OCI-LY7 (cell line): Measurements from ENCODE around the gene EIF3F. TPM values are rescaled to one million over a fixed set of nuclear protein-coding genes. Genes with fewer than 3 reads are reported as not detected.

Experiments used
- BruUV-seq: library from RNA; stranded (reverse); fragments of 400-500 nt; replicated peaks from 2 replicates; lab custom pipeline; 2021; lab: Mats Ljungman, UMichigan
- CTCF ChIA-PET: fragments of 300-600 bp; sonication (Branson Sonifier 250); formaldehyde crosslinking; loops from one replicate; lab custom pipeline; 2022; ENCODE audit warnings: antibody characterized with exemption; ENCODE audit not compliant: unreplicated experiment; lab: Charles Lee
- POLR2A ChIA-PET: fragments of 300-600 bp; sonication (Branson Sonifier 250); formaldehyde crosslinking; loops from one replicate; lab custom pipeline; 2022; ENCODE audit warnings: antibody characterized with exemption; lab: Charles Lee
- DNase-seq: peaks from one replicate; pipeline ENCODE4 v3.0.0-alpha.2; 2015; ENCODE audit warnings: low spot score
- H2AFZ ChIP-seq: fragments of 200-600 bp; sonication (generic), shearing (Covaris generic); 2 replicates; pipeline ENCODE4 v1.6.1; 2014; ENCODE audit warnings: mild to moderate bottlenecking, antibody characterized with exemption, low read length, moderate library complexity
- H3K27ac ChIP-seq: fragments of 200-600 bp; sonication (generic); 2 replicates; pipeline ENCODE4 v1.5.1; 2014; ENCODE audit warnings: mixed run types, low read depth, mild to moderate bottlenecking, moderate library complexity, low read length, inconsistent platforms; ENCODE audit not compliant: poor library complexity, severe bottlenecking
- H3K36me3 ChIP-seq: fragments of 200-600 bp; sonication (generic); 2 replicates; pipeline ENCODE4 v1.6.1; 2014; ENCODE audit warnings: mild to moderate bottlenecking, antibody characterized with exemption, low read length, moderate library complexity, mixed read lengths; ENCODE audit not compliant: insufficient read depth
- H3K4me1 ChIP-seq: fragments of 200-600 bp; sonication (generic); 2 replicates; pipeline ENCODE4 v1.5.1; 2014; ENCODE audit warnings: mild to moderate bottlenecking, low read length; ENCODE audit not compliant: insufficient read depth, poor library complexity, severe bottlenecking
- H3K4me2 ChIP-seq: fragments of 200-600 bp; sonication (generic); 2 replicates; pipeline ENCODE4 v1.6.1; 2014; ENCODE audit warnings: mild to moderate bottlenecking, low read length
- H3K4me3 ChIP-seq: fragments of 200-600 bp; sonication (generic); 2 replicates; pipeline ENCODE4 v1.5.1; 2014; ENCODE audit warnings: mild to moderate bottlenecking, low read depth, low read length; ENCODE audit not compliant: poor library complexity, severe bottlenecking
- H3K79me2 ChIP-seq: fragments of 200-600 bp; sonication (generic); 2 replicates; pipeline ENCODE4 v1.6.1; 2016; ENCODE audit warnings: low read depth, mild to moderate bottlenecking, low read length, moderate library complexity, mixed read lengths; ENCODE audit not compliant: insufficient read depth
- H3K9me2 ChIP-seq: fragments of 200-600 bp; sonication (generic); 2 replicates; pipeline ENCODE4 v1.6.1; 2016; ENCODE audit warnings: mild to moderate bottlenecking, low read length, mixed read lengths; ENCODE audit not compliant: insufficient read depth
- H3K9me3 ChIP-seq: fragments of 200-600 bp; sonication (generic); 2 replicates; pipeline ENCODE4 v1.6.1; 2014; ENCODE audit warnings: mild to moderate bottlenecking, mixed run types, low read length, mixed read lengths
- H4K20me1 ChIP-seq: fragments of 200-600 bp; sonication (generic); 2 replicates; pipeline ENCODE4 v1.6.1; 2014; ENCODE audit warnings: mild to moderate bottlenecking, antibody characterized with exemption, low read length, moderate library complexity, mixed read lengths; ENCODE audit not compliant: insufficient read depth
- EZH2phosphoT487 ChIP-seq: fragments of 200-600 bp; sonication (generic); IDR thresholded peaks from 2 replicates; pipeline ENCODE4 v1.6.1; 2018; ENCODE audit warnings: low read depth, borderline replicate concordance, mild to moderate bottlenecking, mixed run types, antibody characterized with exemption, low read length, moderate library complexity, mixed read lengths
- intact Hi-C: fragments of 100-400 bp; cut with micrococcal nuclease; formaldehyde crosslinking; loops from one replicate; pipeline ENCODE4 v1.10.0; 2022; ENCODE audit not compliant: unreplicated experiment
- total RNA-seq, 2 experiments: library from RNA; depleted of rRNA in 1 of 2; stranded (reverse); fragments of >200 nt in 1 of 2; shearing (Covaris generic) in 1 of 2; gene quantifications; 2 replicates each; pipeline ENCODE4 v1.2.3, GENCODE V29; 2014 to 2022
- TF ChIP-seq, protein P1 (sequence below): fragments of 200-600 bp; sonication (generic); conservative IDR thresholded peaks from 2 replicates; pipeline ENCODE4 v1.5.1; 2014; ENCODE audit warnings: mild to moderate bottlenecking, antibody characterized with exemption, low read length, moderate library complexity, mixed read lengths

EIF3F gene
- total RNA-seq, 2 experiments from 2014 or later: 367 to 376 TPM

DNA sequence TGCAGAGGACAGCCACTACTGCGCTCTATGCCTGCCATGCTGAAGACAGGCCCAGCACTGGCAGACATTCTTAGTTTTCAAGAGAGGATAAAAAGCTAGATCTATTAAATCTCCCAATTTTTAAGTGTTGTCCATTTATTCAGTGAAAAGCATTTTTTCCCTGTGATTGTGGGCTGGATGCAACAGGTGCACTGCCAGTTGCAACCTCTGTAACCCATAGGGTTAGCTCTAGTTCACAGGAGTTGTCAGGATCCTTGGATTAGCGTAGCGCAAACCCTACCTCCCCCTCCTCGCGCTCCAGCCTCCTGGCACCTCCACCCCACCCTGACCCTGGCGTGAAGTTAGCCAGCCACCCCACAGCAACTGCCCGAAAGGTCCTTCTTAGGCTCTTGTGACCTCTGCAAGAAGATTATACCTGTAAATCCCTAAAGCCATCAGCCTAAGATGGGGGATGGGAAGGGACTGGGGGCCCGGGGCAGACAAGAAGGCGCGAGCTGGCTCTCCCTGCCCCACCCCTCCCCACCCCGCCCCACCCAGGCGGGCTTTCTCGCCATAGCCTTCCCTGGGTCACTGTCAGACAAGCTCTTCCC lies 30.9 kb downstream of the EIF3F start:
- H3K9me2 ChIP-seq: no peaks in the 10 kb centered on the region
- CTCF ChIA-PET: interaction anchor here (0.6 kb wide), 1 partner anchor 17 kb away, joined by 18 read pairs; no protein-coding TSS in a partner anchor
- H3K4me1 ChIP-seq: no peaks in the 10 kb centered on the region
- no peak overlapping the region for H3K4me2 ChIP-seq
- no peaks in the 10 kb centered on the region for H3K79me2 ChIP-seq
- no TSS peak for BruUV-seq
- H3K9me3 ChIP-seq: no peaks in the 10 kb centered on the region
- no peak overlapping the region for H3K4me3 ChIP-seq
- POLR2A ChIA-PET: interaction anchor here (0.6 kb wide), 1 partner anchor 79 kb away, joined by 3 read pairs; no protein-coding TSS in a partner anchor
- H4K20me1 ChIP-seq: no peaks in the 10 kb centered on the region
- no peak overlapping the region for H3K27ac ChIP-seq
- no peak for TF ChIP-seq EZH2phosphoT487
- TF ChIP-seq, protein P1, sequence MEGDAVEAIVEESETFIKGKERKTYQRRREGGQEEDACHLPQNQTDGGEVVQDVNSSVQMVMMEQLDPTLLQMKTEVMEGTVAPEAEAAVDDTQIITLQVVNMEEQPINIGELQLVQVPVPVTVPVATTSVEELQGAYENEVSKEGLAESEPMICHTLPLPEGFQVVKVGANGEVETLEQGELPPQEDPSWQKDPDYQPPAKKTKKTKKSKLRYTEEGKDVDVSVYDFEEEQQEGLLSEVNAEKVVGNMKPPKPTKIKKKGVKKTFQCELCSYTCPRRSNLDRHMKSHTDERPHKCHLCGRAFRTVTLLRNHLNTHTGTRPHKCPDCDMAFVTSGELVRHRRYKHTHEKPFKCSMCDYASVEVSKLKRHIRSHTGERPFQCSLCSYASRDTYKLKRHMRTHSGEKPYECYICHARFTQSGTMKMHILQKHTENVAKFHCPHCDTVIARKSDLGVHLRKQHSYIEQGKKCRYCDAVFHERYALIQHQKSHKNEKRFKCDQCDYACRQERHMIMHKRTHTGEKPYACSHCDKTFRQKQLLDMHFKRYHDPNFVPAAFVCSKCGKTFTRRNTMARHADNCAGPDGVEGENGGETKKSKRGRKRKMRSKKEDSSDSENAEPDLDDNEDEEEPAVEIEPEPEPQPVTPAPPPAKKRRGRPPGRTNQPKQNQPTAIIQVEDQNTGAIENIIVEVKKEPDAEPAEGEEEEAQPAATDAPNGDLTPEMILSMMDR: no peak
- DNase-seq: no peak
- intact Hi-C loops: no loop called here
- no peak overlapping the region for H2AFZ ChIP-seq
- no peaks in the 10 kb centered on the region for H3K36me3 ChIP-seq

DNA sequence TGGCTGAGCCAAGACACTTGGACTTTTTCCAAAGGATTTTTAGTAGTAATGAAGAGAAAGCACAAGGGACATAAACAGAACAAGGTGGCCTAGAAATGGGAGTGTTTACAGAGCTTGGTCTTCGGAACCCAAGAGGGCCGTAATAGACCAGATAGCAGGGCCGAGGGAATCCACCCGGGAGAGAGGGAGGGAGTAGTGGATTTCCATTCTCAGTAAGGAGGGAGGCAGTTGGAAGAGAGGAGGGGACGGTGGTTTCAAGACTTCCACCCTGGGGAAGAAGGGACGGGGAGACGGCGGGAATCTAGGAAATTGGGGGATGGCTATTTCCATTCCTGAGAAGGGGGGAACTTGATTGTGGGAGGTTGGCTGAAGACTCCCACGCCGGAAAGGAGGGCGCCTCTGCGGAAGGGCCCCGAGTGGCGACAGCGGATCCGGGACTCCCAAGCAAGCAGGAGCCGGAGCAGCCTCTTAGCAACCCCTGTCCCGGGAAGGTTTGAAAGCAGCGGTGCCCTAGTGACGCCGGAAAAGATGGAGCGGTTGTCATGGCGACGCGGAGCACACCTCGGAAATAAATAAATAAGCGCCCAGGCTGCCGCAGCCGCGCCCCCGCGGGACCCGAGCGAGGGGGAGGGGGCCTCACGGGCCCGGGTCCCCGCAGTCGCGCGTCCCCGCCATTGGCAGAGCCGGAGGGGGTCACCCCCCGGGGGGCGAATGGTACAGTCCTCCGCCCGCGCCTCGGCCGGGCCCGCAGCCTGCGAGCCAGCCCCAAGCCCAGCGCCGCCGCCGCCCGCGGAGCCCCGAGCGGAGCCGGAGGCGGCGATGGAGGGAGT lies 31.6 kb downstream of the EIF3F start:
- H3K4me2 ChIP-seq: no peak overlapping the region
- no TSS peak for BruUV-seq
- TF ChIP-seq, protein P1: no peak
- no peak for TF ChIP-seq EZH2phosphoT487
- H3K79me2 ChIP-seq: no peaks in the 10 kb centered on the region
- POLR2A ChIA-PET: interaction anchor here (0.6 kb wide), 1 partner anchor 78 kb away, joined by 3 read pairs; no protein-coding TSS in a partner anchor
- no peaks in the 10 kb centered on the region for H4K20me1 ChIP-seq
- intact Hi-C loops: no loop called here
- H3K36me3 ChIP-seq: no peaks in the 10 kb centered on the region
- no peak overlapping the region for H3K4me3 ChIP-seq
- H3K27ac ChIP-seq: no peak overlapping the region
- no peak overlapping the region for H2AFZ ChIP-seq
- DNase-seq: no peak
- H3K4me1 ChIP-seq: no peaks in the 10 kb centered on the region
- H3K9me3 ChIP-seq: no peaks in the 10 kb centered on the region
- CTCF ChIA-PET: interaction anchor here (0.6 kb wide), 1 partner anchor 16 kb away, joined by 18 read pairs; no protein-coding TSS in a partner anchor
- no peaks in the 10 kb centered on the region for H3K9me2 ChIP-seq
